Measurements from ENCODE around the gene METTL22.

- TF ChIP-seq, protein P1, sequence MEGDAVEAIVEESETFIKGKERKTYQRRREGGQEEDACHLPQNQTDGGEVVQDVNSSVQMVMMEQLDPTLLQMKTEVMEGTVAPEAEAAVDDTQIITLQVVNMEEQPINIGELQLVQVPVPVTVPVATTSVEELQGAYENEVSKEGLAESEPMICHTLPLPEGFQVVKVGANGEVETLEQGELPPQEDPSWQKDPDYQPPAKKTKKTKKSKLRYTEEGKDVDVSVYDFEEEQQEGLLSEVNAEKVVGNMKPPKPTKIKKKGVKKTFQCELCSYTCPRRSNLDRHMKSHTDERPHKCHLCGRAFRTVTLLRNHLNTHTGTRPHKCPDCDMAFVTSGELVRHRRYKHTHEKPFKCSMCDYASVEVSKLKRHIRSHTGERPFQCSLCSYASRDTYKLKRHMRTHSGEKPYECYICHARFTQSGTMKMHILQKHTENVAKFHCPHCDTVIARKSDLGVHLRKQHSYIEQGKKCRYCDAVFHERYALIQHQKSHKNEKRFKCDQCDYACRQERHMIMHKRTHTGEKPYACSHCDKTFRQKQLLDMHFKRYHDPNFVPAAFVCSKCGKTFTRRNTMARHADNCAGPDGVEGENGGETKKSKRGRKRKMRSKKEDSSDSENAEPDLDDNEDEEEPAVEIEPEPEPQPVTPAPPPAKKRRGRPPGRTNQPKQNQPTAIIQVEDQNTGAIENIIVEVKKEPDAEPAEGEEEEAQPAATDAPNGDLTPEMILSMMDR (IDR thresholded peaks at IDR 0.05; ENCODE audit: extremely low read depth in 1 of 2, insufficient read depth in 1 of 2, low read depth in 1 of 2, low read length in 2 of 2): no peak
- TF ChIP-seq POLR2AphosphoS5 (IDR thresholded peaks at IDR 0.05; ENCODE audit: insufficient read depth, low read depth, low read length) (no peak), POLR2A (IDR thresholded peaks at IDR 0.05; ENCODE audit: low read depth, low read length) (no peak)
Observed at GRCh38 chr16:8621222-8621571, 301 bp upstream of the METTL22 start.
